Stimulated activated CD8-positive, alpha-beta memory T cell treated with anti-CD3 and anti-CD28 coated beads, Interleukin-7, amount 100 ng/mL, for 24 hours (primary cell): ENCODE measurements around the gene KMO.
A peak's percentile ranks its signal among the peaks of the same experiment; 100 is the strongest.

ENCODE experiments used
- DNase-seq: peaks from one replicate; pipeline ENCODE4 v3.0.0-alpha.2; 2020; ENCODE audit warnings: low read depth

KMO gene

GRCh38 chr1:241532162-241532531, at the start of gene KMO:
KMO (plus strand) TSS chr1:241532378; CDS start chr1:241532445, 67 bp downstream.
- no peak for DNase-seq

DNA sequence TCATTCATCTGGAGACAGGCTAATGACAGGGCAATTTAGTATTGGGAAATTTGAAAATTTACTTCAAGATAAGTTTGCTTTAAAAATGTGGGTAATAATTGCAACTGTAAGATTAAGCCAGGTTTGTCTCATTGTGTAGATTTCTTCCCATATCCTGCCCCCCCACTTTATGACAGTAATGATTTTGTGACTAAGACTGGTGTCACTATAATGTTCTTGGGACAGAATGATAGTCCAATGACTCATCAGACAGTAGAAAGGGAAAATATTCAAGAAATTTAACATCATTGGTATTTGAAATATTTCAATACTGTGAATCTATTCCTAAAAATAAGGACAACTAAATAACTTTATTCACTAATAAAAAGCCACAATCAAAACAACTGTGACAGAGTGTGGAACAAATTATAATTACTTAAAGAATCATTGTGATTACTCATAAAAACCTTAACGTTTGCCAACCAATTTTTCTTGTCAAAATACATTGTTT, 49.4 kb upstream of the KMO start:
- no peak for DNase-seq

- DNase-seq: no peak
Measured at GRCh38 chr1:241485145-241485544, 47.0 kb upstream of the KMO start.

GRCh38 chr1:241485554-241485992, 46.6 kb upstream of the KMO start:
- DNase-seq: no peak

DNA sequence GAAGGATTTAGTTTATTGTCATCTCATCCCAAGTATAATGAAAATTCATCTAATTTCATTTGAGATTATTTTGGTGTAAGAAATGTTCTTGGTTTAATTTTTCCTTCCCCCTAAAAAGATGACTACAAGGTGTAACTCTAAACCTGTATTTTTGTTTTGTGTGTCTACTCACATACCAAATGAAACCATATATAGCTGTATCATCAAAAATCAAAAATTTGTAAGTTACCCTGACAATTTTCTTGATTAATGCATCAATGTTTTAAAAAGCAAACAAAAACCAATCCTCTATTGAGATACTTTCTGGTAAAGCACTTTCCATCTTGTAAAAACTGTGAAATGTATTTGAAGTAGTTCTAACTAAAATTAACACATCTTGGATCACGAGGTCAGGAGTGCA, 43.4 kb upstream of the KMO start:
- DNase-seq: no peak

- DNase-seq: no peak
Measured at GRCh38 chr1:241495741-241496140, 36.4 kb upstream of the KMO start.

- no peak for DNase-seq
Measured at GRCh38 chr1:241499910-241500309, 32.3 kb upstream of the KMO start.

DNA sequence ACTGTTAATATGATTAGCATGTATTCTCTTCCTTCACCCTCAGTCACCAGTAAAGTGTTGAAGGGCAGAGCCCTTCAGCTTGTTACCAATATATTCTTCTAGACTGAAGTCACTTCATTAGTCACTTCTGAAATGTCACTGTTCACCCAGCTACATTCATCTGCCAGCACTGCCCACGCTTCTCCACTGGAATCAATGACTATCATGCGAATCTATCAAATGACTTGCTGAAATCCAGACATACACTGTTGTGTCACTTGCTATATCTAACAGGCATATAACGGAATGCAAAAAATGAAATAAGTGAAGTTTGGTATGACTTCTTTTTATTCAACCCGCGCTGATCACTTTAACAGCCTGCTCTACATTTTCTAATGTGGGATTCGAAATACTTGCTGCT, 28.7 kb upstream of the KMO start:
- no peak for DNase-seq

DNA sequence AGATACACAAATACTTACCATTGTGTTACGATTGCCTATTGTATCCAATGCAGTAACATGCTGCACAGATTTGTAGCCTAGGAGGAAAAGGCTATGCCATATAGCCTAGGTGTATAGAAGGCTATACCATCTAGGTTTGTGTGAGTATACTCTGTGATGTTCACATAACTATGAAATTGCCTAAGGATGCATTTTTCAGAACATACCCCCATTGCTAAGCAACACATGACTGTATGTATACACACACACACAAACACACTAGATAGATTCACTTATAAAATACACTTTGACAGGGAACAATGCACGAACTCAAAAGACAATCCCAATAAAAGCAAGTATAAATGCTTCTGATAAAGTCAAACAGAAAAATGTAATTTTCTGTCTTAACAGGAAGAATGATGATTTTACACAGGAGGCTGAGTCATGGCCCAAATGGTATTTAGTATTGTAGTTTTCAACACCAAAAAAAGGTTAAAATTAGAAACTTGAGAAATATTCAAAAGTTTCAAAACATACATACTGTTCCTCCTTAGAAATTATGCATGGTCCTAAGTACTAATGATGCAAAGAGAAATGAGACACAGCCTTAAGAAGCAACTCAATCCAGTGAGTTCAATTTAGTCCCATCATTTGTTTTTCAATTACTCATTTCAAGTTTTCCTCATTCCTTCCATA, 24.9 kb upstream of the KMO start:
- no peak for DNase-seq

DNA sequence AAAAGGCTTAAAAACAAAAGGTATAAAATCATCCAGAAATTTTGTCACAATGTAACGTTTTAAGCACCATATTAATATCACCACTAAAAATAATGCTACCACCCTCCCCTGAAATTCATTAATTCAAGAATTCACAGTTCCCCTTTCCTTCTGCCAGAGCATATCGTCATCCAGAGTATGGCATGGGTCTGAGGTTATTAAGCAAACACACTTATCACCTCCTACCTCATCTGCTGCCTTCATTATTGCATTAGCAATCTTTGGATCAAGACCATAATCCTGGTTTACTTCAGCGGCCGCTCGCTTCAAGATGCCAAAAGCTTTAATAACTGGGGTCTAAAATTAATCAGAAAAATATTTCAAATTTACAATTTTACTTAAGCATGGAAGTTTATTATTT, 18.8 kb upstream of the KMO start:
- no peak for DNase-seq

GRCh38 chr1:241518476-241519307, 13.5 kb upstream of the KMO start:
- DNase-seq: no peak

DNA sequence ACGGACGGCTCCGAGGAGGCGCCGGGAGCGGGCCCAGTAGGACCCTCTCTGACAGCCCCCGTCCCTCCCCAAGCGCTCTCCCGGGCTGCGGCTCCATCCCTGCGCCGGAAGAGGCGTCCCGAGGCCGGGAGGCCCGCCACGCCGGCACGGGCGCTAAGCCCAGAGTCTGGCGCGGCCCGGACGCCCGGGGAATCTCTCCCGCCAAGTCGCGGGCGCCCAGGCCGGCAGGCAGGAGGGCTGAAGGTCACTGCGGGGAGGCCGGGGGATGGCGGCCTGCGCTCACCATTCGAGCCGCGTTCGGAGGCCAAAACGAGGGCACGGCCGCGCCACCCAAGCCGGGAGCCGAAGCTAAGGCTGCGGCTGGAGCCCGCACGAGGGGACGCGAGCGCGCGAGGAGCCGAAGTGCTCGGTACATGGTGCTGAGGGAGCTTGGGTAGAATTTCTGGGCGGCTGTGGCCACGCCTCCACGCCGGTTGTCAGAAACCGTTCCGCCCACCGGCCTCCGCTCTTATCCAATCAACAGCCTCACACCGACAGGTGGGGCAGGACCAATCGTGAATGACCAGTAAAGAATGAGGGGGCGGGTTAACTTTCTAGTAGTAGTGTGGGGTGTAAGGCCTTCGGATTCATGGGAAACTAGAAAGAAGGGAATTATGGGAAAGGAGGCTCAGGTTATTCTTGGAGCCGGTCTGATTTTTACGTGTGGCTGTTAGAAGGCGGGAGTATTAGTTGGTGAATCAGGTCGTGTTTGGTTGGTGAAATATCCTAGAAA, 12.7 kb upstream of the KMO start, which contains the start of gene FH:
Gene FH (minus strand): TSS at position 448 of the 772 bp plus-strand sequence. CDS start 33 bp downstream, at position 415.
- peak; percentile 88 for DNase-seq

DNA sequence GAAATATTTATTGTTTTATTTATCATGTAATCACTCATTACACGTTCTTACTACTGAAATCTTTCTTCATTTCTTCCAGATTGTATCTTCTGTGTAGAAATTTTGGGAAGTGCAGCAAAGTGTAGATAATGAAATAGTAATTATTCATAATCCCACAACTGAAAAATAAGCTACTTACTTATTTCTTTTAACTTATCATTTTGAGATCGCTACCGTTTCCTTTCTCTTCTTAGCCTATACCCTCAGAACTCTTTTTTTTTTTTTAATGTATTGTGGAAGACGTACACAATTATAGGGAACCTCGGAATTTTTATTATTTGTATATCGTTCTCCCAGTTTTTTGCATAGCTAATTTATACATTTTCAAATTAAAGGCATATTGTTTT, 12.1 kb upstream of the KMO start:
- DNase-seq: no peak

DNA sequence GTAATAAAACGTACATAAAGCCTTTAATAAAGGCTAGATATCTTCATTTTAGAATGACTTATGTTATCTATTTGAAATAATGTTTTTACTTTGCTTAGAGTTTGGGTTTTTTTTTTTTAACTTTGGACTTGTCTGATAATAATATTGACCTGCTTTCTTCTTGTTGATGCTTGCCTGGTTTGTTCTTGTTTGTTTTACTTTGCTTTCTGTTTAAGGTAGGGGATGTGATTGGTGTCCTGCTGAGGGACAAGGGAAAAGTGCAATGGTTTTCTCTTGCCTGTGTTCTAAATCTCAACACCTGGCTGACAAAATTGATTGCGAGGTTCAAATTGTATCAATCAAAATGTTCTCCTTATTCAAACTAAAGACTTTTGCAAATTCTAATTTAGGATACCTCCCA, 10.5 kb upstream of the KMO start:
- no peak for DNase-seq

DNA sequence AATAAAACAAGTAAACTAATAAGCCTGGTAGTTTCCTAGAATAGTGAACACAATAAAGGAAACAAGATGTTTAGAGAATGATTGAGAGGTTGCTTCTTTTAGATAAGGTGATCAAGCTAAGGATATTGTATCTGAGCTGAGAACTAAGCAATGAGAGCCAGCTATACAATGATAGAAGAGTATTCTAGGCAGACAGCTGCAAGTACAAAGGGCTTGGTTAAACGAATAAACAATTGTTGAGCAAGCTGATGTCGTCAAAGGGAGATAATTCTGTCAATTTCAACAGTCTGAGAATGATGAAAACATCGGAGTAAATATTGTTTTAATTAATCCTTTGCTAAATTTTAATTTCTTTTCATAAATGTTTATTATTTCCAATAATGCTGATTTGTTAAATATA, 7.2 kb upstream of the KMO start:
- DNase-seq: no peak

GRCh38 chr1:241527146-241527545, 5.0 kb upstream of the KMO start:
- no peak for DNase-seq

GRCh38 chr1:241531195-241532161, 700 bp upstream of the KMO start:
- no peak for DNase-seq

DNA sequence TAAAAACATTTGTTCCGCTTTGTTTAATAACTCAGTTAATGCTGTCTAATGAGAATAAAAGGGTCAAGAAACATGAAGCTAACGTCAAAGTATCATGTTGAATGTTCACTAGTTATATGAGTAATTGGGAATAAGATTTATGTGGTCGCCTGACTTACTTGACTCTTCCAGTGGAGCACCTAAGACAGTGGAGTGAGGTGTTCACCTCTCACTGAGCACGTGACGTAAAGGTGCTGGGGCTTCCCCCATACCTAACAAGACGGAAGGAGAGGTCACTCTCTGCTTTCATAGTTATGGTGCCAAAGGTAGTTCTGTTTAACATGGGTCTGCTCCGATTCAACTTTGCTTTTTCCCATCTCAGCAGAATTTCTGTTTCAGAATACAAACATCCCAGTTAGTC, 686 bp downstream of the KMO start:
- no peak for DNase-seq

DNA sequence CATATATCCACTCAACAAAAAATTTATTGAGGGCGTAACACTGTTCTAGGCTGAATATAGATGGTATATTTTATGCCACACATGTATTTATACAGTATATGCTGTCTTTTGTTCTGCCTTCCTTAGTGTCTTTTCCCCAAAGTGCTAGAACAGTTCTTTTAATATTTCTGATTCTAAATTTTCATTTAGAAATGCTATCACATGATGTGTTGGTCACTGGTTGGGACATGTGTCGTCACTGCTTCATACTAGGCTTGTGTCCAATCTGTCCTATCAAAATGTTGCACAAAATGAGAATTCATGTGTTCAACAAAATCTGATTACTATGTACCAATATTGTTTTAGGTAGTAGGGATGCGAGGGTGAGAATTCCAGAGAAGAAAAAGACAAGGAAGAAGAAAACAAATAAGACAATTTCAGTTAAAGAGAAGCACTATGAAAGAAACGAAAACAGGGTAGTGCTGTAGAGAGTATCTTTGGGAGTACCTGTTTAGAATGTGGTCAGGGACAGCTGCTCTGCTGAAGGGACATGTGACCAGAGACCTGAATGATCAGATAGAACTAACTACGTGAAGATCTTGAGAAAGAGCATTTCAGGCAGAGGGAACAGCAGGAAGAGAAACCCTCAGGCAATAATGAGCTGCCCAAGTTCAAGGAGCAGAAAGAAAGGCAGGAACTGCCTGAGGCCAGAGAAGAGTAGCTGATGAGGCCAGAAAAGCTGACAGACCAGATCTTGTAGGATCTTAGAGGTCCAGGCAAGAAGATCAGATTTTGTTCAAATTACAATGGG, 1.3 kb downstream of the KMO start:
- no peak for DNase-seq

GRCh38 chr1:241536304-241536703, 4.1 kb downstream of the KMO start:
- no peak for DNase-seq

DNA sequence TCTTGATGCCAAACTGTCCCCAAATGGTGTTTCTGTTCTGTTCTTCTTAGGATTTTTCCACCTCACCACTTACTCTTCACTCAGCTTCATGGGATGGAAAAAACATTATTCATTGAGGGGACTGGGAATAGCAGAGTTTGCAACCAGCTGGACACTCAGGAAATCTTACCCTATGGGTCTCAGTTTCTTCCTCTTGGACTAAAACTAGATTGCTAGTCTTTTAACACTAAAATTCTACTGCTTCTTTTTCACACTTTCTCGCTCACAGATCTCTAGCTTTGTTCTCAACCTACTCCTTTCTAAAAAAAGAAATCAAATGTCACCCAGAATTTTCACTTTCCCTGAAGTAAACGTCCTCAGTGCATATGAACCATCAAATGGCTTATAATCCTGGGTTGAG, 4.8 kb downstream of the KMO start:
- DNase-seq: no peak
